Hippocampal formation (tissue), 2 donors: Measurements from ENCODE around the gene APOB.

ENCODE experiments used
- DNase-seq, 2 donors: peaks; one replicate each; lab custom pipeline; 2025; lab: John Stamatoyannopoulos, UW

Gene APOB

GRCh38 chr2:21005700-21006422 is 38.0 kb downstream of the APOB start:
- DNase-seq: no peak

DNA sequence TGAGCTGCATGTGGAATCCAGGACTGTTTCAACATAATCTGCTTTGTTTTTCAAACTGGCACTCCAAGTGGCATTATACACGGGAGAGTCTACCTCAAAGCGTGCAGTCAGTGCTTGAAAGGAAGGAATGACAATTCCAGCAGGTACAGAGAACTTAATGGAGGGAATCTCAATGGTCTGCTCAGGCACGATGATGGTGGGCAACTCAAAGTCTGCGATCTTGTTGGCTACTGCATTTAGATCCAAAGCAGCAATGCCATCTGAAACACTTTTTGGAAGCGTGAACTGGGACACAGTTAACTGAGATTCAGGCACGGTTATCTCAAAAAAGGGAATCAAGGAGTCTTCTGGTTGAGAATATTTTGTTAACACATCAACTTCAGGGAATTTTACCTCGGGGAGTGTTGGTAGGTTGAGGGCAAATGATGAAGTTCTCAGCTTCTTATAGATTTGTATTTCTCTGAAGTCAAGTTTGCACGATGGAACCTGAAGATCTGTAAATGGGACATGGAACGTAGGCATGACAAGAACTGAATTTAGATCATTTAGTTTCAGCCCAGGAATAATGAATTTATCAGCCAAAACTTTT is 38.7 kb downstream of the APOB start:
- DNase-seq: no peak

DNA sequence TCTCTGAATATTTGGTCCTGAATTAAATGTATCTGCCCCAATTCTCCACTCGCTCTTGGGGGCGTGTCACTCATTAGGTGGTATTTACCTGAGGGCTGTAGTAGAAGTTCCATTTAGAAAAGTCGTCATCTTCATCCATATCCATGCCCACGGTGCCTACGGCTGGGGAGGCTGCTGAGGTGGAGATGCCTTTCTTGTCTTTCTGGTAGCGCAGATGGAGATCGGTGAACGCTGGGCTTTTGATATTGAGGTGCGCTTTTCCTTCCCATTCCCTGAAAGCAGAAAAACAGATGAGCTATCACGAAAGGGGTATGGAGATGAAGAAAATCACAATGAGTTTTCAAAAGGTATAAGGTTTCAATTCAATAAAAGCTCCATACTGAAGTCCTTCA is 39.7 kb downstream of the APOB start:
- DNase-seq: no peak

DNA sequence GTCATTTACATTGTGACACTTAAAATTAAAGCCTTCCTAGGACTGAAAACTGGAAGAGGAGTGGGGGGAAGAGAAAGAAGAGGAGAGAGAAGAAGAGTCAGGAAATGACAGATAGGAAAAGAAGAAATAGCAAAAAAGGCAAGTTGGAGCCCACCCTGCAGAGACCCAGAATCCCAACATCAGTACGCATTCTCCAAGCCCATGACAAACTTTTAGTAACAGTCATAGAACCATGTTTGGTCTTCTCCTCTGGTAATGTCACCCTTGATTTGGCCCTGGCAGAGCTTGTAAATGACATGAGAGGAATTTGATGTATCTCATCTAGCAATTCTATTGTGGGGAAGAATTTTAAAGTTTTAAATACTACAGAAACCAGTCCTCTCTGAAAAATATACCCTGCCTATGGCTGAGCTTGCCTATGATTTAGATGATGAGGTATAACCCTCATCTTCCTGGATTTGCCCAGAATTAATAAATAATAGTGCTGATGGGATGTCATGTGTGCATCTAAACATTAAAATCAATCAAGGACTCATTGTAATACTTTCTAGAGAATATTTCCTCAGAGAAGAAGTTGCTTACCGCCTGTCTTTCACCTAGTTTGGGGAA is 40.2 kb downstream of the APOB start:
- DNase-seq: no peak

- no peak for DNase-seq
These were observed 41.1 kb downstream of the APOB start for GRCh38 chr2:21002814-21003192.

- DNase-seq: no peak
These were observed 41.7 kb downstream of the APOB start for GRCh38 chr2:21001988-21002813.

DNA sequence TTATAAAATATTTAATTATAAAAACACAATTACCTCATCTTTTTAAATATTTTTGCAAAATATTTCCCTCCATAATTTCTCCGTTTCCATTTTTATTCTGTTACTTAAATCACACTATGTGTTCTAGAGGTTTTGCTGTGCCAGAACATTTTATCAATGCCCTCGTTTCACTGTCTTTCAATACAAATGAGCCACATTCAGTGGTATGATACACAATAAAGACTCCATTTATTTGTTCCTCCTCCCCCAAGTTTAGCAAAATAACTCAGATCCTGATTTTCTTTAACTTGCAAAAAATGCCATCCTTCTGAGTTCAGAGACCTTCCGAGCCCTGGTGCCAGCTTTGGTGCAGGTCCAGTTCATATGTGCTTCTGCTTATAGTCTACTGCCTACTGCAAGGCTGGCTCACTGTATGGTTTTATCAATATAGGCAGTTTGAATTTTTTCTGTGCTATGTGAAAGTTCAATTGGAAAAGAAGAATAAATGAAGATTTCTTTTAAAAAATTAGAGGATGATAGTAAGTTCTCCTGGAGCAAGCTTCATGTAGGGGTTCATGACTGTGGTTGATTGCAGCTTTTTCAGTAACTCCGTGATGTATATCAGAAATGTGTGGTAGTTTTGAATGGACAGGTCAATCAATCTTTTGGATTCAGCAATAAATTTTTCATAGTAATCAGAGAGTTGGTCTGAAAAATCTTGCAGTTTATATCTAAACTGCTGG is 42.5 kb downstream of the APOB start:
- no peak for DNase-seq

- DNase-seq: no peak
These were observed 43.8 kb downstream of the APOB start for GRCh38 chr2:20999906-21000645.

DNA sequence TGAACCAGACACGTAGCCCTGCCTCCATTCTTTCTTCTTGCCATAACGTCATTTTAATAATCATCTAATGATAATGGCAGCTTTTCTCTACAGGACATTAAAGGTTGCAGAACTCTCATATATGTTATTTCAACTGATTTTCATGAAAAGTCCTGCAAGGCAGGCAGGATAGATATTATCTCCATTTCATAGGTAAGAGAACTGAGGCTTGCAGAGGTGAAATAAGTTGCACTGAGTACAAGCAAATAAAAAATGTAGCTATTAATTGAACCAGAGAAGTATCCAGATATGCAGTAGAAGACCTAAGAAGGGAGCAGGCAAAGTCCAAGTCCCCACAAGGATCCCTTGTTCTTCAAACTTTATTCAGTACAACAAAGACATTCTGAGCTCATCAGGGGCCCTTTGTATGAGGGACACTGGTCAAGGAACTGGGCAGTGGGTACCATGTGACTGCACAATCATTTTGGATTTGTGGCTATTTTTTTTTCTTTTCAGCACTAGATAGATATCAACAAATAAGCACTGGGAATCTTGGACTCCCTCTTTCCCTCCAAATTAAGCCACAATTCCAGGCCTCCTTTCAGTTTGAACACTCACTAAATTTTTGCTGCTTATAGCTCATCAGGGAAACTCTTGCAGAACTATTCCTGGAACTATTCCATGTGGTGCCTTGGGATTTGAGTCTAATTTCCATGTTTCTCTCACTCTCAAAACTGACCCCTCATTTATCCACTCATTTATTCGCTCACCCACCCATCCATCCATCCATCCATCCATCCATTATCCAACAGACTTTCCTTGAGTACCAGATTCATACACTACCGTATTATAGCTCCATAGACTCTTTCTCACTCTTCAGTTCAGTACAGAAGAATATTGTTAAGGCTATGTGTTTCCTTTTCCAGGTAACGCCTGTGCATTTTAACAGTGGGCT is 44.6 kb downstream of the APOB start:
- no peak for DNase-seq

- DNase-seq: no peak
These were observed 45.7 kb downstream of the APOB start for GRCh38 chr2:20997953-20998722.

- no peak for DNase-seq
These were observed 49.7 kb downstream of the APOB start for GRCh38 chr2:20994130-20994529.

- DNase-seq: no peak
These were observed 51.6 kb downstream of the APOB start for GRCh38 chr2:20992201-20992711.

DNA sequence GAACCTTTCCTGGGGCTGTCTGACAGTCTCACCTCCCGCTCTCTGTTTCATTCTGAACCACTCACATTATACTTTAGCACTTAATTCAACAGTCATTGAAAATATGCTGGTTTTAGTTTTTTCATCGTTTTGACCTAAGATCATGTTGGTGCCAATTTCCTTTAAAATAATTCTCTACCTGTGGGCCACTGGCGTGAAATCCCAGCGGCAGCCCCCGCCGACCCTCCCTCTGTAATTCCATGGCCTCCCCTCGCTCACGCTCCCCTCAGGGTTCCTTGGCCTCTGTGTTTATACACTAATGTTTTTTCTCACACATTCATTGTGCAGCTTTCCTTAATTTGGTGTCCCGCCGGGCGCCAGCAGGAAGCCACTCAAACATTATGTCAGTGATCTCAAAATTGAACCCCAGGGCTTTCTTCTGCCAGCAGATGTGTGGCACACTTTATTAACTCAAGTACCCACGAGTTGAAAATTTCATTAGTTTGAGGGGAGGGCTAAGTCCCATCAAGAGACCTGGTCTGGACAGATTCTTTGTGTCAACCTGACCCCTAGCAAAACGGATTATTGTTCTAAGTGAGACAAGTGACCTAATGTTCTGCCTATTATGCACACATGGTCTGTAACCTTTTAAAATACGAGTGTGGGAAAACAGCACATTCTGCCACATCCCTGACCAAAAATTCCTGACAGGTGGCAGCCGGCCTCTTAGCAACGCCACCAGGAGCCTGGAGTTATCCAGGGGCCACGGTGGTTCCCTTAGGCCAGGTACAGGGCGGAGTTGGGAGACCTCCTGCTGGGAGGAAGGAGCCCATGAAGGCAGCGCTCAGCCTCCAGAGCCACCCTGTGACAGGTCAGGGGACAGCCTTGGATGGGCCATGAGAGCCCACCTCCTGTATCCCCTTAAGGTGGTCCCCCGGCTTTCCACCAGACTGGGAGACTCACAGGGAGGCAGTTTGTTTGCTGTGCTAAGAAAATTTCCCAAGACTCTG is 53.1 kb downstream of the APOB start:
- no peak for DNase-seq

DNA sequence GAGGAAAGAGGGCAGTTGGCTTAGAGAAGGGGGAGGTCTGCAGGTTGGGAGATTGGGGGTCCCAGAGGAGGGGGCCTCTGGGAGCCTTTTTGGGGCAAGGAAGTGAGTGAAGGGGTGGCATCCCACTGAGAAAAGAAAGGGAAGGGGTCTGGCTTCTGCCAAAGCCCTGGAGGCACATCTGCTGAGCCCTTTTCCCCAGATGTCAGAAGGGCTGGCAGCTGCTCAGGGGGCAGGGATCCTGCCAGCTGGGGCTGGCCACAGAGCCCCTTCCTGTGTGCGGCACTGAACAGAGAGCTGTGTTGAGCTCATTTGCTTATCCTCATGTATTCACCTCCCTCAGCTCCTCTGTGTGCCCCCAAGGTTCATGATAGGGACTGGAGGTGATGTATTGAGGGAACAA is 54.5 kb downstream of the APOB start:
- no peak for DNase-seq

DNA sequence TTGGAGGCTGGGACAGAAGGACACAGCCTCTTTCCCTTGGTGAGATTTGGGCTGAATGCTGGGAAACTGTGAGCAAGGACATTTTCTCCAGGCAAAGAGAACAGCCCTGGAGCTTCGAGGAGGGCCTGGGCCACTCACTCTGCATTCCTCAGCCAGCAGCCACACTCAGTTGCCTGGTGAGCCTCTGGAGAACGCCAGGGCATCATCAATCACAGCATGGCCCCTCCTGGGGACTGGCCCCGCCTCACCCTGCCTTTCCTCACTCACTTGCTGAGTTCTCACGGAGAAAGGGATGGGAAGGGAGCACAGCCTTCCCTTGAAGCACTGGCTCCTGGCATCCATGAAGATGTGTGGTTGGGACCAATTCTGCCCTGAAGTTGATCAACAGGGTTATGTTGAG is 55.0 kb downstream of the APOB start:
- no peak for DNase-seq

DNA sequence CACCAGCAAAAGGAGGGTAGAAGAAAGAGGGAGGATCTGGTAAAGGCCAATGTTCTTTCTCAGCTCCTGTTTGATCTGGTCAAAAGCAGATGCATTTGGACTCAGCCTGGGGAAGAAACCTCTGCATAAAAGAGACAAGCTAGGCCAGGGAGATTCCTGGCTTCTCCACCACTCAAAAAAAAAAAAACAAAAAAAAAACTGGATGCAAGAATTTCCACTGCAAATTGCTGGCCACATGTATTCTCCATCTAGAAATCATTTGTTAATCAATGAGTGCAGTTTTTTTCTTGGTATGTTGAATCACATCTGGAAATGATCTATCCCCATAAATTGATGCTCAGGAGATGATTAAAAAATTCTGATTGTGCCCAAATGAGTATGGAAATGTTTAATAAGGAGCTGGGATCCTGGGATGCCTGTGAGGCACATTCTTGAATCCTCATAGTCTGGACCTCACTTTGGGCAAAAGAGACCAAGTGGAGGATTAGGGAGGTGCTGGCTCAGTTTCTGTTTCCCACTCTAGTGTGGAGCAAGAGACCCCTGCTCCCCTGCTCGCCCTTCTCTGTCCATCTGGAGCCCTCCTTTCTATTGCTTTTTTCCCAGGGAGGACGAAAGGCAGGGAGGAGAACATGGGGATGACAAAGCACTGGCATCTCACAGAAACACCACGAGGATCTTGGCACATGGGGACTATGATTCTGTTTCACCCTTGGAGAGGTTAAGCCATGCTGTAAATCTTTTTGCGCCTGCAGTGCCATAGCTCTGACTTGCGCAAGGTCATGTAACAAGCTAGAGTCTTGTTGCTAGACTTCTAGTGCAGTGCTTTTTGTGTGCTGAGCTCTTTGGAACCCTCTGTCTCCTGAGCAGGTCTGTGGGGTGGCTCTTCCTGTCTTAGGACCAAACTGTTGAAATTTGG is 57.6 kb downstream of the APOB start:
- no peak for DNase-seq

- DNase-seq: no peak
These were observed 58.8 kb downstream of the APOB start for GRCh38 chr2:20985062-20985461.
